ENCODE measurements around the gene WLS. TPM values are rescaled to one million over a fixed set of nuclear protein-coding genes. Genes with fewer than 3 reads are reported as not detected.
"Not testable (repeated sequence)": the region's sequence is repeated elsewhere in the genome, so short reads cannot be mapped to it uniquely, and the experiment has no call there.

The WLS gene
- total RNA-seq, 4 donors from 2014 or later: 44.4 to 114 (median 55.2) TPM

GRCh38 chr1:68166348-68166747 is 66.0 kb downstream of the WLS start:
- ATAC-seq (ENCODE audit: low FRiP score) (no peak), DNase-seq (ENCODE audit: low spot score) (no peak)
- TF ChIP-seq CTCF (IDR thresholded peaks at IDR 0.05): no peak

GRCh38 chr1:68165665-68166064 is 66.7 kb downstream of the WLS start:
- no peak for ATAC-seq (ENCODE audit: low FRiP score)
- no peak for DNase-seq (ENCODE audit: low spot score)
- no peak for TF ChIP-seq CTCF (IDR thresholded peaks at IDR 0.05)

DNA sequence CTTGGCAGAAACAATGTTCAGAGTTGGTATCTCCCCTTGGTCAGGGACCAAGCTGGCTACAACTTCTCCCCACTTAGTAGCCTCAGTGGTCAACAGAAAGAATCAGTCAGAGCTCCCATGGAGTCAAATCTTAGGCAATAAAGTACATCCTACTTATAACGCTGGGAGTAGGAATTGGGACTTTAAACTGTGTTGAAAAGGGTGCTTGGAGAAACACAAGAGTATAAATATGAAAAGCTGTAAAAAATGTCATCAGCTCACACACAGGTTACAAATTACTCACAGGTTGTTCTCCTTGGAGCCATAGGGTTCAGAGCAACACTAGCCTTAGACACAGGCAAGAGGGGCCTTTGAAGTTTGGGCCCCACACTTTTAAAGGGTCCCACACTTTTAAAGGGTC is 67.4 kb downstream of the WLS start:
- ATAC-seq (ENCODE audit: low FRiP score) (no peak), DNase-seq (ENCODE audit: low spot score) (no peak)
- TF ChIP-seq CTCF (IDR thresholded peaks at IDR 0.05): no peak

DNA sequence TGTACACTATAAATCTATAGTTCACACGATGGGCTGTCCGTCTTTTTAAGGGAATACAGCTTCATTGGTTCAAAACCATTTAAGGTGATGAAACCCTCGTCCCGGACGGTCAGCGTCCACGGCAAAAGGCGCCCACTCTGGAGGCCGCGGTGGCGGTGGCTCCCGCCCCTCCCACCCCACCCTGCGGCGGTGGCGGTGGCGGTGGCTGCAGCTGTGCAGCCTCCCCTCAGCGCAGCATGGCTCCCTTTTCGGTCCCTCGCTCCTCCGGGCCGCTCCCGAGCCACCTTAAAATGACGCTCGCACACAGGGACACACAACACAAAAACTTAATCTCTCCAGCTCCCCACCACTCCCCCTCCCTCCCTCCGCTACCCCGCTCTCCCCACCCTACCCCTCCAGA is 69.1 kb downstream of the WLS start:
- DNase-seq (ENCODE audit: low spot score): no peak
- no peak for ATAC-seq (ENCODE audit: low FRiP score)
- TF ChIP-seq CTCF (IDR thresholded peaks at IDR 0.05): no peak

GRCh38 chr1:68162761-68163160 is 69.6 kb downstream of the WLS start:
- TF ChIP-seq CTCF (IDR thresholded peaks at IDR 0.05): no peak
- DNase-seq (ENCODE audit: low spot score): no peak
- ATAC-seq (ENCODE audit: low FRiP score): no peak

DNA sequence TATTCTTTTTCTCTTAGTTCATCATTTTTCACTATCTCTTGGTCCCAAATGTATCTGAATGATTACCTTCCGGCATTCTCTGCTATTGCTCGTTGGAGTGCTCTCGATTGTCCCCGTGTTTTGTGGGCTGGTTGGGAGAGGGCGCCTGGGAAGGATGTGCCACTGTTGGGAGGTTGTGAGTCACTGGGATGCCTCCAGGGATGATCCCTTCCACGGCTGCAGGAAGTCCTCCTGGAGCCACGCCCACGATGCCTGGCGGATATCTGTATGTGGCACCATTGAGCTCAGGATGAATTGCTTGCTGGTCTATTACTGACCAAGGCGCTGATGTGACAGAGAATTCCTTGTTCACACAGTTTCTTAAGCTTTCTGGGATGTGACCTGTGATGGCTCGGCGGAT is 70.7 kb downstream of the WLS start:
- DNase-seq (ENCODE audit: low spot score); ATAC-seq (ENCODE audit: low FRiP score): not testable (repeated sequence)

- DNase-seq (ENCODE audit: low spot score): not testable (repeated sequence)
Observed at GRCh38 chr1:68160935-68161334, 71.4 kb downstream of the WLS start.

GRCh38 chr1:68160021-68160420 is 72.3 kb downstream of the WLS start:
- no peak for TF ChIP-seq CTCF (IDR thresholded peaks at IDR 0.05)
- no peak for ATAC-seq (ENCODE audit: low FRiP score)

More at GRCh38 chr1:68160935-68161334, 71.4 kb downstream of the WLS start:
- ATAC-seq (ENCODE audit: low FRiP score): not testable (repeated sequence)

More at GRCh38 chr1:68160021-68160420, 72.3 kb downstream of the WLS start:
- DNase-seq (ENCODE audit: low spot score): no peak

Measured in omental fat pad (tissue), 4 donors.